Raji (cell line): Measurements from ENCODE around the gene TRPM1.

Experiments
- POLR2A ChIP-seq: IDR thresholded peaks from 2 replicates; pipeline ENCODE4 v1.6.1; 2011; ENCODE audit warnings: low read depth, low read length, control low read depth; ENCODE audit not compliant: insufficient read depth

TRPM1 gene

DNA sequence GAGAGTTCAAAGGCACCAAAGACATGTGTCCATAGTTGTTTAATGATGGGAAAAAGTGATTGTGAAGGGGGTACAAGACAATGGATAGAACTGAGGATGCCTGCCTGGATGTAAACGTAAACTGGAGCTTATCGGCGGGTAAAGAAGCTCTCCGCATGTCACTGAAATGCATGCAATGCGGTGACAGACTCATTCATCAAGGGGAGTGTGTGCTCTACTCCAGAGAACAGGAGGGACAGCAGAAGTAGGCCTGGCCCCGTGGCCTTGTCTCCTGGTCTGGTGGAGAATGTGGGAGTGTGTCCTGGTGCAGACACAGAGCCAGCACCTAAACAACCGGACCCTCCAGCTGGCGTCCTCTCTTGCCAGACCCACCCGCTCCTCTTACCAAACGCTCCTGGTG lies 50.6 kb downstream of the TRPM1 start:
- no peak for TF ChIP-seq POLR2A

- TF ChIP-seq POLR2A: no peak
Measured at GRCh38 chr15:31049682-31050615, 51.6 kb downstream of the TRPM1 start.

DNA sequence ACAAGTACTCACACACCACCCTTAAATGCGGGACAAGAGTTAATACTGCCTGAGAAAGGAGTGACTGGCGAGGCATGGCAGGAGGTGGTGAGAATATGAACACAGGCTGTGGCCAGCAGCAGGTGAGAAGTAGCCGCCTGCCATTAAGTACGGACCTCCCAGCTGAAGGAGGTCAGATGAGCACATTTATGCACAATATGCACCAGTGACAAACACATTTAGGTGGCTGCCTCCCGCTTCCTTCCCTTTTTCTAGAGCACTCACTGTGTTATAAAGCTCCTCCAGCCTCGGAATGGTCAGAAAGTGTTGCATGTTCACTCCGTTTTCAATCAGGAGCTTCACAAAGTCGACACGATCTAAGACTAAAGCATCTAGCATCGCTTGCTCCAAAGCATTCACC lies 52.4 kb downstream of the TRPM1 start:
- TF ChIP-seq POLR2A: no peak

GRCh38 chr15:31047437-31047836 lies 54.1 kb downstream of the TRPM1 start:
- no peak for TF ChIP-seq POLR2A

GRCh38 chr15:31046759-31047359 lies 54.7 kb downstream of the TRPM1 start:
- no peak for TF ChIP-seq POLR2A

GRCh38 chr15:31045606-31046005 lies 55.9 kb downstream of the TRPM1 start:
- TF ChIP-seq POLR2A: no peak

DNA sequence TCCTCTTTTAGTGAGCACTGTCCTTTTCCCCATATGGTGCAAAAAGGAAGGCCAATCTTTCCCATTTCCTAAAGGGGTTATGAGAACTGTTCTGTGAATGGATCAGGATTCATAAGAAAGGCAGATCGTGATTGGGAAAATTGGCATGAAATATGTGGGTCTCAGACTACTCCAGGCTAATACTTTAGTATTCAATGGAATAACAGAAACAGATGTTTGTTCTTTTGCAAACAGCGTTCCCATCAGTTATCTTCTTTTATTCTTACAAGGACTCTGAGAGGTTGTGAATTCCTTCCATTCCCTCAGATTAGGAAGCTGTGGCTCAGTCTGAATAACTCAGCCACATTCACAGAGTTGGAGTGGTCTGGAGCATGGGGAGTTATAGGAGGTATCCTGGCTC lies 58.8 kb downstream of the TRPM1 start:
- no peak for TF ChIP-seq POLR2A

GRCh38 chr15:31041610-31042009 lies 59.9 kb downstream of the TRPM1 start:
- TF ChIP-seq POLR2A: no peak

- TF ChIP-seq POLR2A: no peak
Measured at GRCh38 chr15:31040611-31041010, 60.9 kb downstream of the TRPM1 start.

DNA sequence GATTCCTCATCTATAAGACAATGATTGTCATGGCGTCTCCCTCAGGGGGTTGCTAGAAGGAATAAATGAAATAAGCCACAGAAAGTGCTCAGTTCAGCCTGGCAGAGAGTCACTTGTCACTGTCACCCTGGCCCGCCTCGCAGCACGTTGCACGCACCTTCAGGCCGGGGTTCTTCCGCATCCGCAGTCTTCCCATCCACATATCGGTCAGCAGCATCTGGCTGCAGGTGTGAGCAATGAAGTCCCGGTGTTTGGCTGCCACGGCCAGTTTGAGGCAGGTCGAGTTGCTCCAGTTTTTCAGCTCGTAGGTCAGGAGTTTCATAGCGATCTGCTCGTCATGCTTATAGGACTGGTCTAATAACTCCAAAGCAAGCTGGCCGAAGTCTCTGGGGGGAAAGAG lies 61.6 kb downstream of the TRPM1 start:
- no peak for TF ChIP-seq POLR2A

DNA sequence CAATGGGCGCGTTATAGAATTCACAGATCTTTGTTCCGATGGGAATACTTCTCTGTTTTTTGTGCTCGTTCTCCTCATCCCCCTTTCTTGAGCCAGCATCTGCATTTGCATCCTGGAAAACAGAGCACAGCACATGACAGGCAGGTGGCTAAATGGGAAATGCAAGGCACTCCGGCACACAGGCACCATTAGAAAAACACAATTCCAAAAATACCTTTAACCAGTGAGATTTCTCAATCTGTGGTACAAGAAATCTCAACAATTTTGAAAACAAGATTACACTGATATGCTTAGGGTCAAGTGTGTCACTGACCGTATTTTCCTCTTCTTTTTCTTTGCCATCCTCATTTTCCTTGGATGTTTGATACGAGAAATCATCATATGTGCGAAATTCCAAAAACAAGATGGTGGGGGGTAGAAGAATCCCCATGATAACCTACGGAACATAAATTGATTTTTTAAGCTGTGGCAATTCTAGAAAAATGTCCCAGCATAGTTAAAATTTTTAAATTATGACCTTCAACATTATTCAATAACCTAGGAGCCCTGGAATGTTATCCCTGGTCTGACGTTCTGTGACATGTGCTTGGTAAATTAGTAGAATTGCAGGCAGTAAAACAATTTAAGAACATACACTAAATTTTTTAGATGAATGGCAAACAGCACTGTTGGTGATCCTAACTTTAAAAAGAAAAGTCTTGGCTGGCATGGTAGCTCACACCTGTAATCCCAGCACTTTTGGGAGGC lies 63.6 kb downstream of the TRPM1 start:
- TF ChIP-seq POLR2A: no peak

GRCh38 chr15:31036783-31037182 lies 64.7 kb downstream of the TRPM1 start:
- TF ChIP-seq POLR2A: no peak

DNA sequence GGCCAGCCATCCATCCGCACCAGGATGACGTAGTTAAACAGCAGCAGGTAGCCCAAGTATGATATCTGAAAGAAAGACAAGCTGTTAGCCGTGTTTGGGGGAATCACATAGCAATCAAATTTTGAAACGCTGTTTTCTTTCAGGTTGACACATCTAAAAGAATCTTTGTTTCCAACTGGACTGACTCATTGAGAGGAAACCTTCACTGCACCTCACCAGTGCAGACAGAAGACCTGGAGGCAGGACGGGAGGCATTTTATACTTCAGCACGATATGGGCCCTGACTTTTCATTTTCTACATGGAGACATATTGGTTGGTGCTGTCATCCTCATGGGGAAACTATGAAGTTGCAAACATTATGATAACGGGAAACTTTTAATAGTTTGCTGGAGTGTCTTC lies 65.9 kb downstream of the TRPM1 start:
- TF ChIP-seq POLR2A: no peak

DNA sequence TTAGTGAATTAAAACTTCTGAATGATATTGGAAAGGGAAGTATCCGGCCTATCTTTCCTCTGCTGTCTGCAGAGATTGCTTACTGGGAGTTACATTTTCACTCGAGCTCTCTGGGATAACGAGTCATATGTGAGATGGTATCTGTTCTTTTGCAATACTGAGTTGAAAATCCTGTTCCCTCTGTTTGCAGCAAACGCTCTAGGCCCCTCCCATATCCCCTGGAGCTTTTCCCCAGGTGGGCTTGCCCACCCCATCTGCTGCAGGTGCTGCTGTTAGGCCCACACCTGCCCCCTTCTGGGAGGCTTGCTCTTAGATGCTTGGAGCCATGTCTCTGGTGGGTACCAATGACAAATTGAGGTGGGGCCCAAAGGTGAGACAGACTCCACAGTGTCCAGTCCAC lies 67.4 kb downstream of the TRPM1 start:
- TF ChIP-seq POLR2A: no peak

- no peak for TF ChIP-seq POLR2A
Measured at GRCh38 chr15:31032961-31033371, 68.6 kb downstream of the TRPM1 start.
